ENCODE results near the gene LGALS3BP.

- TF ChIP-seq CTCF (IDR thresholded peaks at IDR 0.05): no peak
- no peak for TF ChIP-seq POLR2A (IDR thresholded peaks at IDR 0.05)
Measured at GRCh38 chr17:78944026-78944425, 35.7 kb downstream of the LGALS3BP start.
